CD14-positive monocyte (primary cell): ENCODE measurements around the gene SQSTM1. TPM values are rescaled to one million over a fixed set of nuclear protein-coding genes. Genes with fewer than 3 reads are reported as not detected.

Source experiments
- DNase-seq, 3 donors: peaks; one replicate each; pipeline ENCODE4 v3.0.0-alpha.2; 2011 to 2022
- H2AFZ ChIP-seq: 2 replicates; pipeline ENCODE4 v1.6.0; 2012; ENCODE audit warnings: mild to moderate bottlenecking, low read depth, low read length, inconsistent platforms; ENCODE audit not compliant: insufficient read depth, poor library complexity, severe bottlenecking
- H3K27ac ChIP-seq, 2 donors: 1 replicate in 1 of 2; 2 replicates in 1 of 2; pipeline ENCODE4 v1.5.1; 2012 to 2013; ENCODE audit warnings: low read length in 2 of 2, control low read depth in 1 of 2, inconsistent platforms in 1 of 2, low read depth in 1 of 2, mild to moderate bottlenecking in 1 of 2
- H3K27me3 ChIP-seq, 2 donors: one replicate each; pipeline versions ENCODE4 v1.6.0 to v1.6.1; 2011 to 2013; ENCODE audit warnings: low read length in 2 of 2; ENCODE audit not compliant: control insufficient read depth in 2 of 2, insufficient read depth in 2 of 2
- H3K36me3 ChIP-seq, 2 donors: replicated peaks in 1 of 2; 1 replicate in 1 of 2; 2 replicates in 1 of 2; pipeline versions ENCODE4 v1.5.1 to v1.6.1; 2012 to 2013; ENCODE audit warnings: low read length in 2 of 2, control low read depth in 1 of 2, inconsistent platforms in 1 of 2, mild to moderate bottlenecking in 1 of 2; ENCODE audit not compliant: insufficient read depth in 2 of 2, control insufficient read depth in 1 of 2
- H3K4me1 ChIP-seq, 2 donors: 1 replicate in 1 of 2; 2 replicates in 1 of 2; pipeline versions ENCODE4 v1.5.1 to v1.6.1; 2012 to 2013; ENCODE audit warnings: low read length in 2 of 2, control low read depth in 1 of 2, inconsistent platforms in 1 of 2, mild to moderate bottlenecking in 1 of 2, moderate library complexity in 1 of 2; ENCODE audit not compliant: insufficient read depth in 2 of 2, control insufficient read depth in 1 of 2
- H3K4me2 ChIP-seq: replicated peaks from 2 replicates; pipeline ENCODE3; 2012; ENCODE audit warnings: low read length, moderate library complexity, mild to moderate bottlenecking; ENCODE audit not compliant: poor library complexity, severe bottlenecking; ENCODE audit errors: extremely low read depth
- H3K4me3 ChIP-seq, 3 experiments: fragments of 200-600 bp in 1 of 3; sonication (generic) in 1 of 3; replicated peaks in 1 of 3; 1 replicate in 2 of 3; 2 replicates in 1 of 3; pipeline ENCODE4 v1.5.1; 2011 to 2013; ENCODE audit warnings: low read length in 3 of 3, mild to moderate bottlenecking in 3 of 3, control low read depth in 2 of 3, low read depth in 2 of 3, inconsistent platforms in 1 of 3, moderate library complexity in 1 of 3
- H3K79me2 ChIP-seq: 2 replicates; pipeline ENCODE4 v1.6.0; 2012; ENCODE audit warnings: mild to moderate bottlenecking, control low read depth, inconsistent platforms, low read length, moderate library complexity; ENCODE audit not compliant: insufficient read depth
- H3K9ac ChIP-seq: 2 replicates; pipeline ENCODE4 v1.6.0; 2017; ENCODE audit warnings: low read length, mild to moderate bottlenecking; ENCODE audit not compliant: insufficient read depth, poor library complexity, severe bottlenecking
- H3K9me3 ChIP-seq, 2 donors: replicated peaks in 1 of 2; 1 replicate in 1 of 2; 2 replicates in 1 of 2; pipeline versions ENCODE4 v1.5.1 to v1.6.1; 2012 to 2013; ENCODE audit warnings: low read length in 2 of 2, control low read depth in 1 of 2; ENCODE audit not compliant: control insufficient read depth in 1 of 2, insufficient read depth in 1 of 2
- H4K20me1 ChIP-seq: 2 replicates; pipeline ENCODE4 v1.6.0; 2012; ENCODE audit warnings: mild to moderate bottlenecking, low read length, control low read depth, moderate library complexity; ENCODE audit not compliant: insufficient read depth
- H3K27ac Mint-ChIP-seq, 7 donors: one replicate each; pipeline ENCODE4 v1.8.0; 2020; ENCODE audit warnings: mild to moderate bottlenecking in 7 of 7, mixed read lengths in 7 of 7, moderate library complexity in 6 of 7, inconsistent platforms in 2 of 7
- H3K27me3 Mint-ChIP-seq, 3 donors: one replicate each; pipeline ENCODE4 v1.8.0; 2021 to 2022; ENCODE audit warnings: low read depth in 3 of 3, mild to moderate bottlenecking in 3 of 3, mixed read lengths in 3 of 3, moderate library complexity in 3 of 3, inconsistent platforms in 1 of 3
- H3K36me3 Mint-ChIP-seq, 2 donors: one replicate each; pipeline ENCODE4 v1.8.0; 2020; ENCODE audit warnings: mixed read lengths in 2 of 2, inconsistent platforms in 1 of 2, mild to moderate bottlenecking in 1 of 2
- H3K4me1 Mint-ChIP-seq: one replicate; pipeline ENCODE4 v1.8.0; 2020; ENCODE audit warnings: mild to moderate bottlenecking, mixed read lengths
- H3K4me3 Mint-ChIP-seq, 2 donors: one replicate each; pipeline ENCODE4 v1.8.0; 2020; ENCODE audit warnings: mild to moderate bottlenecking in 2 of 2, mixed read lengths in 2 of 2, moderate library complexity in 1 of 2
- H3K9me3 Mint-ChIP-seq, 7 donors: one replicate each; pipeline ENCODE4 v1.8.0; 2020 to 2022; ENCODE audit warnings: mixed read lengths in 7 of 7, mild to moderate bottlenecking in 6 of 7, moderate library complexity in 6 of 7, inconsistent platforms in 2 of 7
- WGBS: methylation state at CpG from one replicate; pipeline ENCODE4 v1.1.5; 2013; ENCODE audit warnings: missing lambda C conversion rate; ENCODE audit not compliant: insufficient coverage; 5-methylcytosine and 5-hydroxymethylcytosine counted together
- intact Hi-C, 2 donors: fragments of 100-400 bp; cut with micrococcal nuclease; formaldehyde crosslinking; loops; one replicate each; pipeline versions ENCODE4 v1.15.0 to v1.15.1; 2023
- polyA plus RNA-seq, 3 donors: library from polyadenylated mRNA; depleted of rRNA in 1 of 3; unstranded in 2 of 3; stranded (reverse) in 1 of 3; fragments of 300-500 nt in 2 of 3; fragments of >200 nt in 1 of 3; fragmentation: Illumina TruSeq in 2 of 3; gene quantifications; 1 replicate in 2 of 3; 2 replicates in 1 of 3; pipeline ENCODE4 v1.2.3, GENCODE V29; 2012 to 2021
- TF ChIP-seq, protein P1 (sequence below): fragments of 200-600 bp; IDR thresholded peaks from one replicate; pipeline ENCODE4 v1.8.0; 2022; ENCODE audit warnings: antibody characterized with exemption, mild to moderate bottlenecking

Gene SQSTM1
- polyA plus RNA-seq, 3 donors = 182 to 312 (median 275) TPM

DNA sequence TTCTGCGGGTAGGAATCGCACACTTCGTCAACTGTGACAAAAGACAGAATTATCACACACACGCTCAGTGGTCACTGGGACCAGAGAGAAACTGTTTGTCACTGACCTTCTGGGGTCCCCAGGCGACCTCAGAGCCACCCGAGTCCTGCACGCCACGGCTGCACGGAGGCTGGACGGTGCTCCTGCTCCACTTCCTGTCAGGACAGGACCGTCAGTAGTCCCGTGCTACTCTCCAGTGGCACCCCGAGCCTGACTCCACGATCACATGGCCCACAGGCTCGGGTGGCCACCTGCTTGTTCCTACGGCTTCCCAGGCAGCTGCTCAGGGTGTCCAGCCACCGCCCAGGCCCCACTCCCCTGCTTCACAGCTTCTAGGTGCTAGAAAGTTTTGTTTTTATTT lies 20.1 kb downstream of the SQSTM1 start:
- Mint-ChIP-seq H3K4me3 (no peak overlapping the region), H3K9me3 (peaks cover 3 to 9% (median 5%) of the 10 kb centered on the region in 7 donors), H3K27ac (peak overlapping the region in 1 of 7 donors; percentile 58), H3K4me1 (peaks cover 22% of the 10 kb centered on the region), H3K36me3 (peaks cover 29 to 44% of the 10 kb centered on the region in 2 donors), H3K27me3 (peaks cover 0 to 2% (median 0%) of the 10 kb centered on the region in 3 donors)
- TF ChIP-seq, protein P1, sequence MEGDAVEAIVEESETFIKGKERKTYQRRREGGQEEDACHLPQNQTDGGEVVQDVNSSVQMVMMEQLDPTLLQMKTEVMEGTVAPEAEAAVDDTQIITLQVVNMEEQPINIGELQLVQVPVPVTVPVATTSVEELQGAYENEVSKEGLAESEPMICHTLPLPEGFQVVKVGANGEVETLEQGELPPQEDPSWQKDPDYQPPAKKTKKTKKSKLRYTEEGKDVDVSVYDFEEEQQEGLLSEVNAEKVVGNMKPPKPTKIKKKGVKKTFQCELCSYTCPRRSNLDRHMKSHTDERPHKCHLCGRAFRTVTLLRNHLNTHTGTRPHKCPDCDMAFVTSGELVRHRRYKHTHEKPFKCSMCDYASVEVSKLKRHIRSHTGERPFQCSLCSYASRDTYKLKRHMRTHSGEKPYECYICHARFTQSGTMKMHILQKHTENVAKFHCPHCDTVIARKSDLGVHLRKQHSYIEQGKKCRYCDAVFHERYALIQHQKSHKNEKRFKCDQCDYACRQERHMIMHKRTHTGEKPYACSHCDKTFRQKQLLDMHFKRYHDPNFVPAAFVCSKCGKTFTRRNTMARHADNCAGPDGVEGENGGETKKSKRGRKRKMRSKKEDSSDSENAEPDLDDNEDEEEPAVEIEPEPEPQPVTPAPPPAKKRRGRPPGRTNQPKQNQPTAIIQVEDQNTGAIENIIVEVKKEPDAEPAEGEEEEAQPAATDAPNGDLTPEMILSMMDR = no peak
- H3K27ac ChIP-seq = no peak overlapping the region
- H2AFZ ChIP-seq = no peak overlapping the region
- H3K9me3 ChIP-seq = peaks cover 0 to 4% of the 10 kb centered on the region in 2 donors
- no peaks in the 10 kb centered on the region for H3K27me3 ChIP-seq
- H3K4me1 ChIP-seq = peaks cover 0 to 9% of the 10 kb centered on the region in 2 donors
- H3K79me2 ChIP-seq = no peaks in the 10 kb centered on the region
- intact Hi-C loops = loop anchor here in 1 of 2 donors (10.0 kb wide), 1 partner anchor 64 kb away; the partner anchor contains the start of gene TBC1D9B
- DNase-seq = no peak
- H3K4me3 ChIP-seq = no peak overlapping the region
- no peak overlapping the region for H3K4me2 ChIP-seq
- 91% methylated on average over 16 of the region's 17 CpGs for WGBS
- H4K20me1 ChIP-seq = peaks cover 38% of the 10 kb centered on the region
- H3K36me3 ChIP-seq = peaks cover 29 to 30% of the 10 kb centered on the region in 2 donors
- no peak overlapping the region for H3K9ac ChIP-seq

DNA sequence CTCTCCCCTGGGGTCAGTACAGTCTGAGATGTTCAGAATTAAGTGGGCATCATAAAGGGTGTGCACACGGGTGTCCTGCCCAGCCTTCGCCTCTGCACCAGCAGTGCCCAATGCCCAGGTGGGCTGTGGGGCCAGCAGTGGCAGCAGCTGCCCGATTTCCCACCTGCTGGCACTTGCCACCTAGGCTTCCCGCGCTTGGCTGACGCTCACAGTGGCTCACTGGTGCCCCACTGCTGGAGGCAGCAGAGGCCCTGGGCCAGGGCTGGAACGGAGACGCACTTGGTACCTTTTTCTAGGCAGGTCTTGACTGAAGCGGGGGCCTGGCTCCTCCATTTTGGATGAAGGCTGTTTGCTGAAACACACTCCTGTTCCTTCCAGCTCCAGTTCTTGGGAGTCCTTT lies 20.9 kb downstream of the SQSTM1 start:
- Histone ChIP-seq H3K4me1 (peaks cover 0 to 3% of the 10 kb centered on the region in 2 donors), H3K27ac (no peak overlapping the region), H4K20me1 (peaks cover 29% of the 10 kb centered on the region), H3K36me3 (peaks cover 21% of the 10 kb centered on the region in 2 donors), H3K9ac (no peak overlapping the region), H2AFZ (no peak overlapping the region), H3K4me2 (no peak overlapping the region), H3K79me2 (no peaks in the 10 kb centered on the region), H3K27me3 (no peaks in the 10 kb centered on the region), H3K4me3 (no peak overlapping the region), H3K9me3 (peaks cover 0 to 4% of the 10 kb centered on the region in 2 donors)
- no peak overlapping the region for H3K4me3 Mint-ChIP-seq
- WGBS = 95% methylated on average over 9 of the region's 9 CpGs
- peaks cover 3 to 12% (median 7%) of the 10 kb centered on the region in 7 donors for H3K9me3 Mint-ChIP-seq
- intact Hi-C loops = loop anchor here in 1 of 2 donors (10.0 kb wide), 1 partner anchor 63 kb away; the partner anchor contains the start of gene TBC1D9B
- peaks cover 14% of the 10 kb centered on the region for H3K4me1 Mint-ChIP-seq
- H3K27ac Mint-ChIP-seq = peak overlapping the region in 2 of 7 donors; percentile 33 to 53
- TF ChIP-seq, protein P1 = no peak
- peaks cover 22 to 42% of the 10 kb centered on the region in 2 donors for H3K36me3 Mint-ChIP-seq
- no peak for DNase-seq
- peaks cover 0 to 2% (median 0%) of the 10 kb centered on the region in 3 donors for H3K27me3 Mint-ChIP-seq
